B cell (primary cell): ENCODE measurements around the gene ARL5B. TPM values are rescaled to one million over a fixed set of nuclear protein-coding genes. Genes with fewer than 3 reads are reported as not detected.

Experiments
- ATAC-seq: fragments of 200-7000 bp; cut with Tn5 transposase; one replicate; pipeline ENCODE4 v1.10.0; 2021; ENCODE audit warnings: low read depth, mild to moderate bottlenecking, moderate number of reproducible peaks, moderate library complexity
- CTCF ChIA-PET: fragments of 350-600 bp; sonication (Branson Sonifier 250); formaldehyde crosslinking; loops from one replicate; lab custom pipeline; 2021; ENCODE audit warnings: antibody characterized with exemption, inconsistent platforms; lab: Charles Lee
- POLR2A ChIA-PET: fragments of 350-600 bp; sonication (Branson Sonifier 250); formaldehyde crosslinking; loops from one replicate; lab custom pipeline; 2021; ENCODE audit warnings: antibody characterized with exemption; lab: Charles Lee
- DNase-seq: peaks from one replicate; pipeline ENCODE4 v3.0.0; 2013
- H2AFZ ChIP-seq: 2 replicates; pipeline ENCODE4 v1.6.1; 2012; ENCODE audit warnings: mild to moderate bottlenecking, low read depth, low read length; ENCODE audit not compliant: insufficient read depth, poor library complexity, severe bottlenecking
- H3K27ac ChIP-seq, 2 donors: 1 replicate in 1 of 2; 2 replicates in 1 of 2; pipeline ENCODE4 v1.5.1; 2012 to 2013; ENCODE audit warnings: low read length in 2 of 2, mild to moderate bottlenecking in 2 of 2, moderate library complexity in 1 of 2
- H3K27me3 ChIP-seq, 4 experiments: fragments of 200-600 bp in 1 of 4; sonication (generic) in 1 of 4; replicated peaks in 1 of 4; 1 replicate in 2 of 4; 2 replicates in 2 of 4; pipeline versions ENCODE4 v1.6.1 to v1.7.0; 2013 to 2016; ENCODE audit warnings: low read length in 3 of 4, mild to moderate bottlenecking in 2 of 4, mixed read lengths in 1 of 4, moderate library complexity in 1 of 4; ENCODE audit not compliant: insufficient read depth in 4 of 4, control insufficient read depth in 3 of 4; ENCODE audit errors: control extremely low read depth in 1 of 4
- H3K36me3 ChIP-seq, 2 experiments: replicated peaks in 1 of 2; 1 replicate in 1 of 2; 2 replicates in 1 of 2; pipeline versions ENCODE4 v1.6.1 to v1.7.1; 2013; ENCODE audit warnings: low read length in 1 of 2; ENCODE audit not compliant: insufficient read depth in 2 of 2, control insufficient read depth in 1 of 2; ENCODE audit errors: control extremely low read depth in 1 of 2, extremely low read depth in 1 of 2
- H3K4me1 ChIP-seq, 2 donors: fragments of 200-600 bp in 1 of 2; sonication (generic) in 1 of 2; 1 replicate in 1 of 2; 2 replicates in 1 of 2; pipeline versions ENCODE4 v1.5.1 to v1.6.1; 2013 to 2017; ENCODE audit warnings: low read length in 2 of 2; ENCODE audit not compliant: control insufficient read depth in 2 of 2, insufficient read depth in 2 of 2
- H3K4me2 ChIP-seq: replicated peaks from 2 replicates; pipeline ENCODE3; 2012; ENCODE audit warnings: mild to moderate bottlenecking, low read depth, low read length; ENCODE audit not compliant: poor library complexity, severe bottlenecking
- H3K4me3 ChIP-seq, 5 experiments: fragments of 200-600 bp in 1 of 5; sonication (generic) in 1 of 5; 1 replicate in 3 of 5; 2 replicates in 2 of 5; pipeline versions ENCODE4 v1.5.1 to v1.7.0; 2011 to 2016; ENCODE audit warnings: low read length in 4 of 5, mild to moderate bottlenecking in 4 of 5, low read depth in 2 of 5, control low read depth in 1 of 5, moderate library complexity in 1 of 5; ENCODE audit not compliant: insufficient read depth in 1 of 5; ENCODE audit errors: control extremely low read depth in 1 of 5, extremely low read depth in 1 of 5
- H3K79me2 ChIP-seq: fragments of 200-600 bp; sonication (generic); one replicate; pipeline ENCODE4 v1.6.0; 2016; ENCODE audit warnings: low read length; ENCODE audit not compliant: control insufficient read depth, insufficient read depth
- H3K9ac ChIP-seq: fragments of 200-600 bp; sonication (generic); 2 replicates; pipeline ENCODE4 v1.6.1; 2017; ENCODE audit warnings: mild to moderate bottlenecking, low read length, moderate library complexity
- H3K9me3 ChIP-seq, 3 donors: one replicate each; pipeline versions ENCODE4 v1.6.1 to v1.7.1; 2013; ENCODE audit warnings: low read length in 2 of 3; ENCODE audit not compliant: control insufficient read depth in 2 of 3, insufficient read depth in 1 of 3; ENCODE audit errors: control extremely low read depth in 1 of 3
- H4K20me1 ChIP-seq: 2 replicates; pipeline ENCODE4 v1.6.0; 2012; ENCODE audit warnings: mild to moderate bottlenecking, low read length; ENCODE audit not compliant: insufficient read depth, control insufficient read depth, poor library complexity, severe bottlenecking
- H3K27ac Mint-ChIP-seq: one replicate; pipeline ENCODE4 v1.8.0; 2021; ENCODE audit warnings: mixed read lengths
- H3K27me3 Mint-ChIP-seq: one replicate; pipeline ENCODE4 v1.8.0; 2021; ENCODE audit warnings: mixed read lengths
- H3K4me1 Mint-ChIP-seq: one replicate; pipeline ENCODE4 v1.8.0; 2021; ENCODE audit warnings: mixed read lengths
- H3K4me3 Mint-ChIP-seq: one replicate; pipeline ENCODE4 v1.8.0; 2021; ENCODE audit warnings: mixed read lengths
- H3K9me3 Mint-ChIP-seq: one replicate; pipeline ENCODE4 v1.8.0; 2022; ENCODE audit warnings: mixed read lengths; ENCODE audit not compliant: insufficient read depth
- EZH2 ChIP-seq: IDR thresholded peaks from 2 replicates; pipeline ENCODE4 v1.6.1; 2012; ENCODE audit warnings: borderline replicate concordance, low read depth, mild to moderate bottlenecking, moderate library complexity, low read length; ENCODE audit not compliant: insufficient read depth, poor library complexity, severe bottlenecking
- WGBS: methylation state at CpG from one replicate; pipeline ENCODE4 v1.1.5; 2013; ENCODE audit warnings: missing lambda C conversion rate; ENCODE audit not compliant: insufficient coverage; 5-methylcytosine and 5-hydroxymethylcytosine counted together
- intact Hi-C: fragments of 100-400 bp; cut with micrococcal nuclease; formaldehyde crosslinking; loops from one replicate; pipeline ENCODE4 v1.10.0; 2022
- polyA plus RNA-seq: library from polyadenylated mRNA; depleted of rRNA; stranded (reverse); fragments of >200 nt; gene quantifications from 2 replicates; pipeline ENCODE4 v1.2.3, GENCODE V29; 2012
- total RNA-seq, 2 donors: library from RNA; stranded (reverse); fragments of 120-200 nt in 1 of 2; gene quantifications; 1 replicate in 1 of 2; 2 replicates in 1 of 2; pipeline versions ENCODE4 v1.2.3 to v1.2.4, GENCODE V29; 2013 to 2022
- TF ChIP-seq, protein P1 (sequence below): fragments of 200-600 bp; IDR thresholded peaks from one replicate; pipeline ENCODE4 v1.8.0; 2022; ENCODE audit warnings: antibody characterized with exemption, mild to moderate bottlenecking

ARL5B gene
- total and polyA plus RNA-seq, 2 donors (not counting 1 experiment from before 2014, with no cell fraction given) = 5.2 to 13.4 TPM

DNA sequence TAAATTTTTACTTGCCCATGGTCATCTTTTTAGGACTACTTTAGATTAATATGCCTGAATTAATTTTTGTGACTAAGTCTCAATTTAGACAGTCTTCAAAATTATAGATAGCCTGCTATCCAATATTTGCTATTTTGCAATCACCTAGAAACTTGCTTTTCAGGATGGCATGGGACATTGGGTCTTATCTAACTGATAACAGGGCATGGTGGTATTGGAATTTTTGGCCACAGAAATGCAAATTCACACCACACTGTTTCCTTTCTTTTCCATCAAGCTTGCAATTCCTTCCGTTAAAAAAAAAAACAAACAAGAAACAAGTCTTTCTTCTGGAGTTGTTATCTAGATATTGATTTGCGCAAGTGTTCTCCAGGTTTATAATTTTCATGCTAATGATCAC, 8.8 kb downstream of the ARL5B start:
- Histone ChIP-seq H3K4me2 (no peak overlapping the region), H3K79me2 (peaks cover 49% of the 10 kb centered on the region), H3K27me3 (no peaks in the 10 kb centered on the region), H3K27ac (no peak overlapping the region), H4K20me1 (peaks cover 35% of the 10 kb centered on the region), H3K36me3 (peaks cover 9 to 26% of the 10 kb centered on the region in 2 experiments), H3K9ac (no peak overlapping the region), H3K4me3 (no peak overlapping the region), H3K9me3 (no peaks in the 10 kb centered on the region), H3K4me1 (no peaks in the 10 kb centered on the region), H2AFZ (no peak overlapping the region)
- no peak for ATAC-seq
- H3K9me3 Mint-ChIP-seq = no peaks in the 10 kb centered on the region
- no CpG with 5 or more reads among the region's 2 CpGs for WGBS
- intact Hi-C loops = no loop called here
- no peaks in the 10 kb centered on the region for H3K27me3 Mint-ChIP-seq
- H3K4me3 Mint-ChIP-seq = no peak overlapping the region
- no peak for DNase-seq
- TF ChIP-seq, protein P1, sequence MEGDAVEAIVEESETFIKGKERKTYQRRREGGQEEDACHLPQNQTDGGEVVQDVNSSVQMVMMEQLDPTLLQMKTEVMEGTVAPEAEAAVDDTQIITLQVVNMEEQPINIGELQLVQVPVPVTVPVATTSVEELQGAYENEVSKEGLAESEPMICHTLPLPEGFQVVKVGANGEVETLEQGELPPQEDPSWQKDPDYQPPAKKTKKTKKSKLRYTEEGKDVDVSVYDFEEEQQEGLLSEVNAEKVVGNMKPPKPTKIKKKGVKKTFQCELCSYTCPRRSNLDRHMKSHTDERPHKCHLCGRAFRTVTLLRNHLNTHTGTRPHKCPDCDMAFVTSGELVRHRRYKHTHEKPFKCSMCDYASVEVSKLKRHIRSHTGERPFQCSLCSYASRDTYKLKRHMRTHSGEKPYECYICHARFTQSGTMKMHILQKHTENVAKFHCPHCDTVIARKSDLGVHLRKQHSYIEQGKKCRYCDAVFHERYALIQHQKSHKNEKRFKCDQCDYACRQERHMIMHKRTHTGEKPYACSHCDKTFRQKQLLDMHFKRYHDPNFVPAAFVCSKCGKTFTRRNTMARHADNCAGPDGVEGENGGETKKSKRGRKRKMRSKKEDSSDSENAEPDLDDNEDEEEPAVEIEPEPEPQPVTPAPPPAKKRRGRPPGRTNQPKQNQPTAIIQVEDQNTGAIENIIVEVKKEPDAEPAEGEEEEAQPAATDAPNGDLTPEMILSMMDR = no peak
- TF ChIP-seq EZH2 = no peak
- ChIA-PET POLR2A (no interaction called here), CTCF (no interaction called here)
- H3K27ac Mint-ChIP-seq = no peak overlapping the region
- peaks cover 17% of the 10 kb centered on the region for H3K4me1 Mint-ChIP-seq

- H3K79me2 ChIP-seq = no peaks in the 10 kb centered on the region
- no peak overlapping the region for H2AFZ ChIP-seq
- H3K4me1 ChIP-seq = no peaks in the 10 kb centered on the region
- Mint-ChIP-seq H3K9me3 (no peaks in the 10 kb centered on the region), H3K4me3 (no peak overlapping the region), H3K27me3 (no peaks in the 10 kb centered on the region), H3K27ac (no peak overlapping the region), H3K4me1 (no peaks in the 10 kb centered on the region)
- POLR2A ChIA-PET = no interaction called here
- CTCF ChIA-PET = no interaction called here
- peaks cover 12 to 35% of the 10 kb centered on the region in 2 experiments for H3K36me3 ChIP-seq
- no peak for TF ChIP-seq EZH2
- TF ChIP-seq, protein P1 = no peak
- WGBS = no CpG with 5 or more reads among the region's 4 CpGs
- H3K27ac ChIP-seq = no peak overlapping the region
- H3K9ac ChIP-seq = no peak overlapping the region
- DNase-seq (no peak), ATAC-seq (no peak)
- H3K9me3 ChIP-seq = peaks cover 0 to 1% (median 0%) of the 10 kb centered on the region in 3 donors
- H3K4me2 ChIP-seq = no peak overlapping the region
- H4K20me1 ChIP-seq = no peaks in the 10 kb centered on the region
- H3K4me3 ChIP-seq = no peak overlapping the region
- no peaks in the 10 kb centered on the region for H3K27me3 ChIP-seq
- intact Hi-C loops = no loop called here
These were observed 16.0 kb downstream of the ARL5B start for GRCh38 chr10:18675086-18675801.
